NCI-H128 (cell line): Measurements from ENCODE around the gene DHX34.
A peak's percentile ranks its signal among the peaks of the same experiment; 100 is the strongest.
"Not testable (repeated sequence)": the region's sequence is repeated elsewhere in the genome, so short reads cannot be mapped to it uniquely, and the experiment has no call there.

ENCODE experiments used
- DNase-seq: peaks from one replicate; lab custom pipeline; 2025; ENCODE audit not compliant: unreplicated experiment; lab: John Stamatoyannopoulos, UW

Gene DHX34, protein sequence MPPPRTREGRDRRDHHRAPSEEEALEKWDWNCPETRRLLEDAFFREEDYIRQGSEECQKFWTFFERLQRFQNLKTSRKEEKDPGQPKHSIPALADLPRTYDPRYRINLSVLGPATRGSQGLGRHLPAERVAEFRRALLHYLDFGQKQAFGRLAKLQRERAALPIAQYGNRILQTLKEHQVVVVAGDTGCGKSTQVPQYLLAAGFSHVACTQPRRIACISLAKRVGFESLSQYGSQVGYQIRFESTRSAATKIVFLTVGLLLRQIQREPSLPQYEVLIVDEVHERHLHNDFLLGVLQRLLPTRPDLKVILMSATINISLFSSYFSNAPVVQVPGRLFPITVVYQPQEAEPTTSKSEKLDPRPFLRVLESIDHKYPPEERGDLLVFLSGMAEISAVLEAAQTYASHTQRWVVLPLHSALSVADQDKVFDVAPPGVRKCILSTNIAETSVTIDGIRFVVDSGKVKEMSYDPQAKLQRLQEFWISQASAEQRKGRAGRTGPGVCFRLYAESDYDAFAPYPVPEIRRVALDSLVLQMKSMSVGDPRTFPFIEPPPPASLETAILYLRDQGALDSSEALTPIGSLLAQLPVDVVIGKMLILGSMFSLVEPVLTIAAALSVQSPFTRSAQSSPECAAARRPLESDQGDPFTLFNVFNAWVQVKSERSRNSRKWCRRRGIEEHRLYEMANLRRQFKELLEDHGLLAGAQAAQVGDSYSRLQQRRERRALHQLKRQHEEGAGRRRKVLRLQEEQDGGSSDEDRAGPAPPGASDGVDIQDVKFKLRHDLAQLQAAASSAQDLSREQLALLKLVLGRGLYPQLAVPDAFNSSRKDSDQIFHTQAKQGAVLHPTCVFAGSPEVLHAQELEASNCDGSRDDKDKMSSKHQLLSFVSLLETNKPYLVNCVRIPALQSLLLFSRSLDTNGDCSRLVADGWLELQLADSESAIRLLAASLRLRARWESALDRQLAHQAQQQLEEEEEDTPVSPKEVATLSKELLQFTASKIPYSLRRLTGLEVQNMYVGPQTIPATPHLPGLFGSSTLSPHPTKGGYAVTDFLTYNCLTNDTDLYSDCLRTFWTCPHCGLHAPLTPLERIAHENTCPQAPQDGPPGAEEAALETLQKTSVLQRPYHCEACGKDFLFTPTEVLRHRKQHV

DNA sequence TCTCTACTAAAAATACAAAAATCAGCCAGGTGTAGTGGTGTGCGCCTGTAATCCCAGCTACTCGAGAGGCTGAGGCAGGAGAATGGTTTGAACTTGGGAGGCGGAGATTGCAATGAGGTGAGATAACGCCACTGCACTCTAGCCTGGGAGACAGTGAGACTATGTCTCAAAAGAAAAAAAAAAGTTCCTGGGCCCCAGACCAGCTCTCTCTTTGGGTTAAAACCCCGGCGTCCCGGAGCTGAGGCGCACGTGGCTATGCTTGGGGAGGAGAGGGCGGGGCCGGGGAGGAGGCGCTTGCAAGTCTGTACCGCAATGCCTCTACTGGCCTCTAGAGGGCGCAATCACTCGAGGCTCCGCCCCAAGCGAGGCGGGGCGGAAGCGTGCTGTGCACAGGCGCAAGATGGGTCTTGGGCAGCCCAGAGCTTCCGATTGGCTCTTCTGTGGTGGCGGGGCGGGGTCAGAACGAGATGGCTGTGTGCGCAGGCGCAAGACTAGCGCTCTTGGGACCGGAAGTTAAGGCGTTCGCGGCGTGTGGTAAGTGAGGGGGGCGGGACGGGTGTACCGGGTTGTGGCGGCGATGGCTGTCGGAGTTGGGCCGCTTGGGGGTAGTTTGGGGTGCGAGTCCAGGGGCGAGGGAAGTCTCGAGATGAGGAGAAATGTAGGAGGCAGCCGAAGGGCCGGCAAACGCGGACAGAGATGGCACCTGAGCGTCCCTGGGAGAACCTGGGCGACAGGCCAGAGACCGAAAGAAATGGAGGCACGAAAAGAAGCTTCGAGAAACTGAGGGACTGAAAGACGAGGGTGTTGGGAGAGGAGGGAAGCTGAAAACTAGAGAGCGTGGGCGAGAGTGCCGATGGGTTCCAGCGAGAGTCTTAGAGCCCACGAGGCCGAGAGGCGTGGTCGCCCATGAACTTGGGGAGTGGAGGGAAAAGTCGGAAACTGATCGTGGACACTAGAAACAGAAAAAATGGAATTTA, at the start of gene DHX34:
TSS of gene DHX34 (plus strand) at position 497 of the 977 bp plus-strand sequence. CDS start 3,716 bp downstream, outside the sequence.
- DNase-seq: peak; percentile 98

DNA sequence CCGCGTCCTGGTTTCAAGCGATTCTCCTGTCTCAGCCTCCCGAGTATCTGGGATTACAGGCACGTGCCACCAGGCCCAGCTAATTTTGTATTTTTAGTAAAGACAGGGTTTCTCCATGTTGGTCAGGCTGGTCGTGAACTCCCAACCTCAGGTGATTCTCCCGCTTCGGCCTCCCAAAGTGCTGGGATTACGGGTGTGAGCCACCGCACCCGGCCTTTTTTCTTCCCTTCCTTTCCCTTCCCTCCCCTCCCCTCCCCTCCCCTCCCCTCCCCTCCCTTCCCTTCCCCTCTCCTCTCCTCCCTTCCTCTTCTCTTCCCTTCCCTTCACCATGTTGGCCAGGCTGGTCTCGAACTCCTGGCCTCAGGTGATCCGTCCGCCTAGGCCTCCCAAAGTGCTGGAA, 48.2 kb upstream of the DHX34 start:
- DNase-seq: not testable (repeated sequence)

DNA sequence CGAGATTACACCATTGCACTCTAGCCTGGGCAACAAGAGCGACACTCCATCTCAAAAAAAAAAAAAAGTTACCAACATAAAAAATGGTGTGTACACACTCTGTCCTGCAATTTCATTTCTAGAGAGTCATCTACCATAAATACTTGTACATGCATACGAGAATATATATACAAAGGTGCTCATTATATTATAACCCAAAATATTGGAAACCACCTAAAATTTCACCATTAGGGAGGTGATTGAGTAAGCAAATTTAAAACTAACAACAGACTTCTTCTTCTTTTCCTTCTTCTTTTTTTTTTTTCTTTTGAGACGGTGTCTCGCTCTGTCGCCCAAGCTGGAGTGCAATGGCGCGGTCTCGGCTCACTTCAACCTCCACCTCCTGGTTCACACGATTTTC, 46.9 kb upstream of the DHX34 start:
- no peak for DNase-seq

DNA sequence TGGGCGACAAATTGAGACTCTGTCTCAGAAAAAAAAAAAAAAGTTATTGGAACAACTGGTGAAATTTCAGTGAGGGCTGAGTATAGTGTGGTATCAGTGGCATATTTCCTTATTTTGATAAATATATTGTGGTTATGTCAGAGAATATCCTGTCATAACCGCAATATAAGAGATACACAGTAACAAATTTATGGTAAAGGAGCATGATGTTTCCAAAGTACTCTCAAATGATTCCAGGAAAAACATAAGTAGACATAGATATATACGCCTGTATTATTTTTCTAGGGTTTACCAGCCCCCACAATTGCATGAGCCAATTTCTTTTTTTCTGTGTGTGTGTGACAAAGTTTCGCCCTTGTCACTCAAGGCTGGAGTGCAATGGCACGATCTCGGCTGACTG, 45.1 kb upstream of the DHX34 start:
- DNase-seq: no peak

DNA sequence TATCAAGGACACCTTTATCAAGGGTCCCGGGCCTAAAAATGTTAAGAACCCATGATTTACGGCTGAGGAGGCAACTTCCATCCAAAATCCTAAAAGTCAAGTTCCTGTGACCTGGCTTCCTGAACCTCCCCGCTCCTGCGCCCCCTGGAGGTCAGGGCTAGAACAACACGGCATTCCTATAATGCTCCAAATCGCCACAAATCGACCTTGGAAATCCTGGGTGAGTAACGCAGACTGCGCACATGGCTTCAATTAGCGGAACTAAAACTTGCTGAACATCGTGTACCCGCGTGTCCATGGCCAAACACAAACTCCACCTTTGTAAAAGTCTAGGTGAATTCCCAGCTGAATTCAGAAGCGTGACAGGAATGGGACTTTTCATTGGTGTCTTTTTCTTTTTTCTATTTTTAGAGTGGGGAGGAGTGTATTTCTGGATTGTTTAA, 43.8 kb upstream of the DHX34 start:
- DNase-seq: peak; percentile 11

DNA sequence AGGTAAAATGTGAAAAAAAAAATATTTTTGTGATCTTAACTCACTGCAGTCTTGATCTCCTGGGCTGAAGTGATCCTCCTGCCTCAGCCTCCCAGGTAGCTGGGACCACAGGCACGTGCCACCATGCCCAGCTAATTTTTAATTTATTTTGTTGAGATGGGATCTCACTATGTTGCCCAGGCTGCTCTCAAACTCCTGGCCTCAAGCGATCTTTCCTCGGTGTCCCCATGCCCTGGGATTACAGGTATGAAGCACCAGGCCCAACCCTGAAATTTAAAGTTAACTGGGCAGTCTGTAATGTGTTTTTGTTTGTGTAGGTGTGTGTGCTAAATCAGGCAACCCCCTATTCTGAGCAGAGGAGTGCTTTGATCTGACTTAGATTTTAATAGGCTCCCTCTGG, 42.8 kb upstream of the DHX34 start:
- no peak for DNase-seq

DNA sequence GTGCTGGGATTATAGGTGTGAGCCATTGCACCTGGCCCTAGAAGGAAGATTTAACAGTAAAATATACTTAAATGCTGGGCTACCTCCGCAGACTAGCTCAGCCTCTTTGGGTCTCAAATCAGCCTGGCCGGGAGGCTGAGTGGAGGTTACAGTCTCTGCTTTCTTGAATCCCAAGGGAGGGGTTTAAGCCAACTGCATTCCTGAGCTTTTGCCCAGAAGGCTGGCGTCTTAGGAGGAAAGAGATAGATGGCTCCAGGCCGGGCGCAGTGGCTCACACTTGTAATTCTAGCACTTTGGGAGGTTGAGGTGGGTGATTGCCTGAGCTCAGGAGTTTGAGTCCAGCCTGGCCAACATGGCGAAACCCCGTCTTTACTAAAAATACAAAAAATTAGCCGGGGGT, 40.1 kb upstream of the DHX34 start:
- DNase-seq: no peak

DNA sequence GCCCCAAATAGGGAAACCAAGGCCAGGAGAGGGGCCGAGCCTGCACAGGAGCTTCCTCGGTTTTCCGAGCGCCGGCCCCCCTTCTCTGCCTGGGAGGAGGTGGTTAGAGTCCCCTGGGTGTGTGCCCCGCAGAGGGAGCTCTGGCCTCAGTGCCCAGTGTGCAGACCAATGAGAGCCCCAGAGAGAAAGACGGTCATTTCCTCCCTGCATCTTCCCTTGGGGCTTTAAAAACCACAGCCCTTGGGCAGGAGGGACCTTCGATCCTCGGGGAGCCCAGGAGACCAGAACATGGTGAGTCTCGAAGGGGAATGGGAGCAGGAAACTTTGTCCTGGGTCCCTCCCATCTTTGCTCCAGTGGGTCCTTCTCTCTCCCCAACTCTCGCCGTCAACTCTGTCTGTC, 39.5 kb upstream of the DHX34 start, which contains the start of gene C5AR1:
TSS of gene C5AR1 (plus strand) at position 254 of the 400 bp plus-strand sequence. CDS start at position 289, 35 bp downstream.
- DNase-seq: no peak

DNA sequence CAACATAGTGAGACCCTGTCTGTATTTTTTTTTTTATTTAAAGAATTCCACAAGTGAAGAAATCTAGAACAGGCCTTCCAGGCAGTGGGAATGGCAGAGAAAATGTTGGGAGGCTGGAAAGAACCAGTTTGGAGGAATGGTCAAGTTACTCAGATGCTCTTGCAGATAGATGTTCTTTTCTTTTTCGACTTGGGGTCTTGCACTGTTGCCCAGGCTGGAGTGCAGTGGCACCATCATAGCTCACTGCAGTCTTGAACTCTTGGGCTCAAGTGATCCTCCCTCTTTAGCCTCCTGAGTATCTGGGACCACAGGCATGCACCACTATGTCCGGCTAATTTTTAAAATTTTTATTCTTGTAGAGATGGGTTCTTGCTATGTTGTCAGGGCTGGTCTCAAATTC, 38.8 kb upstream of the DHX34 start:
- no peak for DNase-seq

DNA sequence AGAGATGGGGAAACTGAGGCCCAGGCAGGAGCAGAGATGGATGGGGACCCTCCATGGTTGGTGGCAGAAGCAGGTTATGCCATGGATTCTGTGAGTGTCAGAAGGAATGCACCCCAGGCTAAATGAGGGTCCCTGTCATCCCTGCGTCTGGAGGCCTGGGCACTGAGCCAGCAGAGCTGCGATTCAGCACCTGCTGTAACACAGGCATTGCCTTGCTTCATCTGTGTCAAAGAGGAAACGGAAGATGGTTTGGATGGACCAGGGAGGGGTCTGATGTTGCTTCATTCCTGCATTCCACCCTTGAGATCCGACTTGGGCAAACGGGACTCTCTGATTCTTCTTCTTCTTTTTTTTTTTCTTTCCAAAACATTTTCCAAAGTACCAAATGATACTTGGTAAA, 38.3 kb upstream of the DHX34 start:
- no peak for DNase-seq

DNA sequence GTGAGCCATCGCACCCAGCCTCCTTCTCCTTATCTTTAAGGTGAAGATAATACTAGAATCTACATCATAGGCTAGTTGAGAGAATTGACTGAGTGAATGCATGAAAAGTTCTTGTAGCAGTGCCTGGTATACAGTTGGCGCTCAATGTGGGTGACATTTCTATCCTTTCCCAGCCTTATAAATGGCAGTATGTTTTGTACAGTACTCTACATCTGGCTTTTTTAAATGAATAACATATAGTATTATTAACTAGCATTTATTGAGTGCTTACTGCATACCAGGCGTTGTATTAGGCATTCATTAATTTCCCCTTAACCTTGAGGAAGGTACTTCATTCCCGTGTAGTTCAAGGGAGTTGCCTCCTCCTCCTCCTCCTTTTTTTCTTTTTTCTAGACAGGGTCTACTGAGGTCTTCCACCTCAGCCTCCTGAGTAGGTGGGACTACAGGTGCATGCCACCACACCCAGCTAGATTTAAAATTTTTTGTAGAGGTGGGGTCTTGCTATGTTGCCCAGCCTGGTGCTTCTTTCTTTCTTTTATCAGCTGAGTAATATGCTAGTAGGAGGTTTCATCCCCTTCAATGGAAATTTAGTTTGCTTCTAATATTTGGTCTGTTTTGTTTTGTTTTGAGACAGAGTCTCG, 36.6 kb upstream of the DHX34 start:
- DNase-seq: no peak

DNA sequence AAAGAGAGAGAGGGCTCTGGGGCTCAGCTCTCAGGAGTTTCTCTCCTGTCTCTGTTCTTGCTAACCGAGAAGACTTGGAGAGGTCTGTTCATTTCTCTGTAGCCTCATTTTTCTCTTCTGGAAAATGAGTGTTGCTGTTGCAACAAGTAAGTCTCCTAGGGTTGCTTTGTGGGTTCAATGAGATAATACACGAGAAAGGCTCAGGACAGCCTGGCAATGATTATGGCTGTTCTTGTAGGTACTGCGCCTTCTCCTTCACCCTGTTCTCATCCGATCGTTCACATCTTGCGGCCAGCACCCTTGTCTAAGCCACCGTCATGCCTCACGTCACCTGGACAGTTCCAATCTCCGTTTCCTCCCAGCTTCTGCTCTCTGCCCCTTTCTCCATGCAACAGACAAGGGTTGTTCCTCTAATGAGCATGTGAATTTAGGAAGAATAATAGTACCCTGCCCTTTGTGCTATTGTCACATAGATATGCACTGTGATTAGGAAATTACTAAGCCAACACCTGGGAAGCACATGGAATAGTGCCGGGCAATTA, 35.3 kb upstream of the DHX34 start:
- DNase-seq: no peak

DNA sequence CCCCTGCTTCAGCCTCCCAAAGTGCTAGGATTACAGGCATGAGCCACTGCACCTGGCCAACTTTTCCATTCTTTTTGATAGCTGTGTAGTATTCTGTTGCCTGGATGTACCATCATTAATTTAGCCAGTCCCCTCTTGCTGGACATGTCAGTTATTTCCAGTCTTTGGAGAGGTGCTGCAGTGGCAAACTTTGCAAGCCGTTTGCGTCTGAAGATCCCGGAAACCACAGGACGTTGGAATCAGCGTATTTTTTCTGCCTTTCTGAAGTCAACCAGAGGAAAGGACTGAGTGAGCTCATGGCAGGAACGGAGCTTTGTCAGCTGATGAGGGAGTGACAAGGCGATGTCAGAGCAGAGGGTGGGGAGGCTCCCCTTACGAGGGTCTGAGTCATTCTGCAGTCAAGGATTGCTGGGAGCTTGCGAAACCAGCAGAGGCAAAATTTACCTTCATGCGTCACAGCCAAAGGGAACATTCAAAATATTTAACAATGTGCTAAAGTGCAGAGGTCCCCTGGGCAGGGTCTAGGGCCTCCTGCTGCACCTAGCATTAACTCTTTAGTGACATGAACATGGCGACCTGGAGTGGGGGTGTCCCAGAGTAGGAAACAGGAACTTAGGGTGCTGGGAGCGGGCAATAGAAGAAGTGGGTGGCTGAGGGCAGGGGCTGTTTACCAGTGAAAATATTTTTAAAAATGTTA, 33.8 kb upstream of the DHX34 start:
- DNase-seq: no peak

DNA sequence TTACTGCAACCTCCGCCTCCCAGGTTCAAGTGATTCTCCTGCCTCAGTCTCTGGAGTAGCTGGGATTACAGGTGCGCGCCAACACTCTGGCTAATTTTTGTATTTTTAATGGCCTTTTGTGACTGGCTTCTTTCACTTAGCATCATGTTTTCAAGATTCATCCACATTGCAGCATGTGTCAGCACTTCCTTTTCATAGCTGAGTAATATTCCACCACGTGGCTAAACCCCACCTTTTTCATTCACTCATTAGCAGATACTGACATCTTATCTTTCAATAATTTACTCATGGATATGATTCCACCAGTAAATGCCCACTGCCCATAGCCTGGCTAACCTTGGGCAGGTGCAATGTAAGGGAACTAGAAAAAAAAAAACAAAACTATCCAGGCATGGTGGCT, 32.6 kb upstream of the DHX34 start:
- no peak for DNase-seq

DNA sequence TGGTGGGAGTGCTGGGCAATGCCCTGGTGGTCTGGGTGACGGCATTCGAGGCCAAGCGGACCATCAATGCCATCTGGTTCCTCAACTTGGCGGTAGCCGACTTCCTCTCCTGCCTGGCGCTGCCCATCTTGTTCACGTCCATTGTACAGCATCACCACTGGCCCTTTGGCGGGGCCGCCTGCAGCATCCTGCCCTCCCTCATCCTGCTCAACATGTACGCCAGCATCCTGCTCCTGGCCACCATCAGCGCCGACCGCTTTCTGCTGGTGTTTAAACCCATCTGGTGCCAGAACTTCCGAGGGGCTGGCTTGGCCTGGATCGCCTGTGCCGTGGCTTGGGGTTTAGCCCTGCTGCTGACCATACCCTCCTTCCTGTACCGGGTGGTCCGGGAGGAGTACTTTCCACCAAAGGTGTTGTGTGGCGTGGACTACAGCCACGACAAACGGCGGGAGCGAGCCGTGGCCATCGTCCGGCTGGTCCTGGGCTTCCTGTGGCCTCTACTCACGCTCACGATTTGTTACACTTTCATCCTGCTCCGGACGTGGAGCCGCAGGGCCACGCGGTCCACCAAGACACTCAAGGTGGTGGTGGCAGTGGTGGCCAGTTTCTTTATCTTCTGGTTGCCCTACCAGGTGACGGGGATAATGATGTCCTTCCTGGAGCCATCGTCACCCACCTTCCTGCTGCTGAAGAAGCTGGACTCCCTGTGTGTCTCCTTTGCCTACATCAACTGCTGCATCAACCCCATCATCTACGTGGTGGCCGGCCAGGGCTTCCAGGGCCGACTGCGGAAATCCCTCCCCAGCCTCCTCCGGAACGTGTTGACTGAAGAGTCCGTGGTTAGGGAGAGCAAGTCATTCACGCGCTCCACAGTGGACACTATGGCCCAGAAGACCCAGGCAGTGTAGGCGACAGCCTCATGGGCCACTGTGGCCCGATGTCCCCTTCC, 28.9 kb upstream of the DHX34 start:
- DNase-seq: no peak

DNA sequence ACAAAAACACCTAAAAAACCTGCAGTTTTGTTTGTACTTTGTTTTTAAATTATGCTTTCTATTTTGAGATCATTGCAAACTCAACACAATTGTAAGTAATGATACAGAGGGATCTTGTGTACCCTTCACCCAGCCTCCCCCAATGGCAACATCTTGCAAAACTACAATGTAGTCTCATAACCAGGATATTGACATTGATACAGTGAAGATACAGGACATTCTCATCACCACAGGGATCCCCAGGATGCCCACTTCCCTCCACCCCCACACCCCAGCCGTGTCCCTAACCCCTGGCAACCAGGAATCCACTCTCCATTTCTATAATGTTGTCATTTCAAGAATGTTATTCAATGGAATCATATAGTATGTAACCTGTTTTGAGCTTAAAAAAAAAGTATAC, 27.5 kb upstream of the DHX34 start:
- DNase-seq: no peak

DNA sequence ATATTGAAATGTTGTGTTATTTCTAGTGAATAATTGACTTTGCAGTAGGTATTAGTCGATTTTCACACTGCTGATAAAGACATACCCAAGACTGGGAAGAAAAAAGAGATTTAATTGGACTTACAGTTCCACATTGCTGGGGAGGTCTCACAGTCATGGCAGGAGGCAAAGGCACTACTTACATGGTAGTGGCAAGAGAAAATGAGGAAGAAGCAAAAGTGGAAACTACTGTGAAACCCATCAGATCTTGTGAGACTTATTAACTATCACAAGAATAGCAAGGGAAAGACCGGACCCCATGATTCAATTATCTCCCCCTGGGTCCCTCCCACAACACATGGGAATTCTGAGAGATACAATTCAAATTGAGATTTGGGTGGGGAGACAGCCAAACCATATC, 27.1 kb upstream of the DHX34 start:
- DNase-seq: no peak

DNA sequence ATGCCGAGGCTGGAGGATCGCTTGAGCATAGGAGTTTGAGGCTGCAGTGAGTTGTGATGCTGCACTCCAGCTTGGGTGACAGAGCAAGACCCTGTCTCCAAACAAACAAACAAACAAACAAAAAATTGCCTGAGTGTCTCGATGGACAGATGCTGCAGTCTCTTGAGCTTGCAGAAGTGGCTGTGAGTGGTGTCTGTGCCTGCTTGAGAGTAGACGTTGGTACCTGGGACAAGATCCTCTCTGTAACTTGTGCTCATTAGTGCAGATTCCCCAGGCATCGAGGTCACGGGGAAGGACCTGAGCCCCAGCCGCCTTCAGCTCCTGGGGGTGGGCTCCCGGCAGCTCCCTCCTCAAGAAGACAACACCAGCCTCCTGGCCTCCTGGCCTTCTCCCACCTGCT, 25.7 kb upstream of the DHX34 start:
- DNase-seq: no peak
